Stimulated activated CD8-positive, alpha-beta memory T cell treated with anti-CD3 and anti-CD28 coated beads, Interleukin-12 subunit alpha, Interleukin-12 subunit beta, amount 100 ng/mL, for 24 hours (primary cell): ENCODE measurements around the gene HAP1.
"Not testable (repeated sequence)": the region's sequence is repeated elsewhere in the genome, so short reads cannot be mapped to it uniquely, and the experiment has no call there.

Experiments used
- DNase-seq: peaks from one replicate; pipeline ENCODE4 v3.0.0-alpha.2; 2020; ENCODE audit errors: extremely low read depth

The HAP1 gene, protein sequence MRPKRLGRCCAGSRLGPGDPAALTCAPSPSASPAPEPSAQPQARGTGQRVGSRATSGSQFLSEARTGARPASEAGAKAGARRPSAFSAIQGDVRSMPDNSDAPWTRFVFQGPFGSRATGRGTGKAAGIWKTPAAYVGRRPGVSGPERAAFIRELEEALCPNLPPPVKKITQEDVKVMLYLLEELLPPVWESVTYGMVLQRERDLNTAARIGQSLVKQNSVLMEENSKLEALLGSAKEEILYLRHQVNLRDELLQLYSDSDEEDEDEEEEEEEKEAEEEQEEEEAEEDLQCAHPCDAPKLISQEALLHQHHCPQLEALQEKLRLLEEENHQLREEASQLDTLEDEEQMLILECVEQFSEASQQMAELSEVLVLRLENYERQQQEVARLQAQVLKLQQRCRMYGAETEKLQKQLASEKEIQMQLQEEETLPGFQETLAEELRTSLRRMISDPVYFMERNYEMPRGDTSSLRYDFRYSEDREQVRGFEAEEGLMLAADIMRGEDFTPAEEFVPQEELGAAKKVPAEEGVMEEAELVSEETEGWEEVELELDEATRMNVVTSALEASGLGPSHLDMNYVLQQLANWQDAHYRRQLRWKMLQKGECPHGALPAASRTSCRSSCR

DNA sequence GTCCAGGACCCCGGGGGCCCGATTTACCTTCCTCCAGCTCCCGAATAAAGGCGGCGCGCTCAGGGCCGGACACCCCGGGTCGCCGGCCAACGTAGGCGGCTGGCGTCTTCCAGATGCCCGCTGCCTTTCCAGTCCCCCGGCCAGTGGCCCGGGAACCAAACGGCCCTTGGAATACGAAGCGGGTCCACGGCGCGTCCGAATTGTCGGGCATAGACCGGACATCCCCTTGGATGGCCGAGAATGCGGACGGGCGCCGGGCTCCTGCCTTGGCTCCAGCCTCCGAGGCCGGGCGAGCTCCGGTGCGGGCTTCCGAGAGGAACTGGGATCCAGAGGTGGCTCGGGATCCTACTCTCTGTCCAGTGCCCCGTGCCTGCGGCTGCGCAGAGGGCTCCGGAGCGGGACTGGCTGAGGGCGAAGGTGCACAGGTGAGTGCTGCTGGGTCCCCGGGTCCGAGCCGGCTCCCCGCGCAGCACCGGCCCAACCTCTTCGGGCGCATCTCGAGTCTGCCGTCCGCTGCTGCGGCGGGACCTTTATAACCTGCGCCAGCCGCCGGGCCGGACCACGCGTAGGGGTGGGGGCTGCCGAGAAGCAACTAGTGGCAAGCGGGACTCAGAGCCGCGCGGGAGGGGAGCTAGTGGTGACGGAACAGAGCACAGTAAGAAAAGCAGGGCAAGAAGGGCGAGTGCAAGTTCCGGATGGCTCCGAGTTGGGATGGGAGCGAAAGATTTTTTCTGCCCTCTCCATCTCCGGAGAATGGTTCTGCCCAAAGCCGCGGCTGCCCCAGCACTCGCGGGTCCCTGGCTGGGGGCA is at the start of gene HAP1:
HAP1 (minus strand) TSS at position 505 of the 810 bp plus-strand sequence; CDS start at position 496, 9 bp downstream.
- DNase-seq = no peak

DNA sequence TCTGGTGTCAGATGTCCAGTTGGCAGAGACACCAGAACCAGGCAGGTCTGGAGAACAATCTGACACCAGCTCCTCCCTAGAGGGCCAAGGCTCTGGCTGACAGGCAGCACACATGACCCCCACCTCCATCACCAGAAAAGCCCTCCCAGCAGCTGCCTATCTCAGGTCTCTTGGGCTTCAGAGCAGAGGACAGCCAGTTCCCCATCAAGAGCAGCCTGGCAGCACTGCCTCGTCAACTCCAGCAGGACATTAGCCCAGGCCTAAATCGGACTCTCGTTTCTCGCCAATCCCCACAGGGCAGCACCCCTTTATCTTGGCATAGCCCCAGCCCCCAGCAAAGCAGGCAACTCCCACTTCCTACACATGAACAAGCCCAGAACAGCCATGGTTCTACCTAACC is 47.7 kb upstream of the HAP1 start:
- no peak for DNase-seq

DNA sequence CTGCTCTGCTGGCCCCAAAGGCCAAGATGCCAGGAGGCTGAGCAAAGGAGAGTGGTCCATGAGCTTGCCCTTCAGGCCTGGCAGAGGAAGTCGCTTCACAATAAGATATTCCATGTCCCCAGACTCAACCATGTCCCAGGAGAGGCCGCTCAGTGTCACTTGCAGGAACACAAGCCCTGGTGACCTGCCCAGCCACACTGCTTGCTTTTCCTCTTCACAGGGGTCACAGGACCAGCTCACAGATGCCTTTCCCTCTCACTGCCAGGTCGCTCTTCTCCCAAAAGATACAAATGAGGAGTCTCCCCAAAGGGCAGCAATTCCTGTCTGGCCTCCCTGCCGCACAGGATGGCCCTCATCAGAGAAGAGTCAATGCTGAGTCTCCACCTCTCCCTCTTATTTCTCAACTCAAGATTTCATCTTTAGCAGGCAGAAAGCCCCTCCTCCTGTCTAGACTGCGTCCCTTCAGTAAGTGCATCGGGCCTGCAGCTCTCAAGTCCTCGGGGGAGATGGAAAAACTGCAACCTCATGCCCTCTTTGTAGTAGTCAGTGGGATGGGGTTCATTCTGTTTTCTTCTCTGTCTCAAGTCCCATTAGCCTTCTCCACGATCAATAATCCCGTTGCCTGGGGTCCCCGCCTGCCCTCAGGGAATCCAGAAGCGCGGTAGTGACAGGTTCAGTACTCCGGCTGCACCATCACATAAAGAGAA is 47.1 kb upstream of the HAP1 start:
- no peak for DNase-seq

DNA sequence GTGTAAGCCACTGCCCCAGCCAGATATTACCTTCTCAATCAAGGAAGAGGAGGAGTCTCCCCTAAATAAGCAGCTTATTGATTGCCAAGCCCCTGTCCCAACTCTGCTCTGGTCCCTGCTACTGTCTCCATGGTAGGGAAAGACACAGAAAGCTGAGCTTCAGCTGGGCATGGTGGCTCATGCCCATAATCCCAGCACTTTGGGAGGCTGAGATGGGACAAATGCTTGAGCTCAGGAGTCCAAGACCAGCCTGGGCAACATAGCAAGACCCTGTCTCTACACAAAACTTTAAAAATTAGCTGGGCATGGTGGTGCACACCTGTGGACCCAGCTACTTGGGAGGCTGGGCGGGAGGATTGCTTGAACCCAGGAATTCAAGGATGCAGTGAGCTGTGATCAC is 45.5 kb upstream of the HAP1 start:
- no peak for DNase-seq

DNA sequence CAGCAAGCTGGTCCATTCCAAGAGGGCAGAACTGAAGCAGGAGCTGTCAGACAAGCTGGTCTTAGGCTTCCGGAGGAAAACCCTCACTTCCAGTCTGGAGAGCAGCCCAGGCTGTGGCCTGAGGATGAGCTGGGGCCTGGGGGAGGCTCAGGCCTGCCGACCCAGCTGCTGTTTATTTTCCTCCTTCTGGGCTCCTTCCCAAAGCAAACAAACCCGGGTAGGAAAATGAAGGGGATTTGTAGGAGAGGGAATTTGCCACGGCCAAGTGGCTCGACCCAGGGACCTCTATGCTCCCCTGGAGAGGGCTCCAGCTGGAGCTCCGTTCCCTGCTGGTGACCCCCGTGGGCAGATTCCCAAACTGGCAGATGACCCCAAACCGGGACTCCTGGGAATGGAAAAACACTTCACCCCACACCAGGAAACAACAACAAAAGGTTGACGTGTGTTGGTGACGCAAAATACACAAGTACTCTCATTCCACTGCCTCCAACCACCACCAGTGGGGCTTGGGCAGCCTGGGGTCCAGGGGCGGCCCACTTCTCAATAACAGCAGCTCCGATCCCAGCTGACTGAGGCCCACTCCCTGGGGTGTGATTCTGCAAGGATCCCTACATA is 43.2 kb upstream of the HAP1 start:
- DNase-seq = no peak

DNA sequence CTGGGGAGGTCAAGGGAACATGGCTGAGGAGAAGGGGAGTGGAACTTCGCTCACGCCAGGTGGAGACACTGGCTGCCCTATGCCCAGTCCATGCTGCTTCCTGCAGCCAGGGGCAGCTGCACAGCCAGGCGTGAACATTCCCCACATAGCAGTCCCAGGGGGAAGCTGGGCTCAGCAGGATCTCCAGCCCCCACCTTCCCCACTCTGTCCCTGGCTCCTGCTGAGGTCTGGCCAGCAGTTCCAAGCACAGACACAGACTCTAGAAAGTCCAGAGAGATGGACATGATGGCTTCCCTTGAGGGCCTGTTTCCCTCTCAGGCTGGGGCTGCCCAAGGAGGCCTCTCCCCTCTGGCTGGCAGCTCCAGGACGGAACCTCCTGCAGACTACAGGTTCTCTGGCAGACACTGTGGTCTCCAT is 42.7 kb upstream of the HAP1 start:
- DNase-seq = no peak

DNA sequence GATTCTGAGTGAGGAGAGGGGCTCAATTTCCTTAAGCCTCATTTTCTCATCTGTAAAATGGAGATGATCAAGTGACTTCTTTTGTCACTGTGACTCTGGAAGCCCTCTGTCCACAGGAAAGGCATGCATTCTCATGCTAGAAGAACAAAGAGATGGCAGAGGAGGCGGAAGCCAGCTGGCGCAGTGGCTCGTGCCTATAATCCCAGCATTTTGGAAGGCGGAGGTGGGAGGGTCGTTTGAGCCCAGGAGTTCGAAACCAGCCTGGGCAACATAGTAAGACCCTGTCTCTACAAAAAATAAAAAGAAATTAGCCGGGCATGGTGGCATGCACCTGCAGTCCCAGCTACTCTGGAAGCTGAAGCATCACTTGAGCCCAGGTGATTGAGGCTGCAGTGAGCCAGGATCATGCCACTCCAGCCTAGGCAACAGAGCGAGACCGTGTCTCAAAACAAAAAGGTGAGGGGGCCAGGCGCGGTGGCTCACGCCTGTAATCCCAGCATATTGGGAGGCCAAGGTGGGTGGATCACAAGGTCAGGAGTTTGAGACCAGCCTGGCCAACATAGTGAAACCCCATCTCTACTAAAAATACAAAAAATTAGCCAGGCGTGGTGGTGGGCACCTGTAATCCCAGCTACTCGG is 41.9 kb upstream of the HAP1 start:
- not testable (repeated sequence) for DNase-seq

DNA sequence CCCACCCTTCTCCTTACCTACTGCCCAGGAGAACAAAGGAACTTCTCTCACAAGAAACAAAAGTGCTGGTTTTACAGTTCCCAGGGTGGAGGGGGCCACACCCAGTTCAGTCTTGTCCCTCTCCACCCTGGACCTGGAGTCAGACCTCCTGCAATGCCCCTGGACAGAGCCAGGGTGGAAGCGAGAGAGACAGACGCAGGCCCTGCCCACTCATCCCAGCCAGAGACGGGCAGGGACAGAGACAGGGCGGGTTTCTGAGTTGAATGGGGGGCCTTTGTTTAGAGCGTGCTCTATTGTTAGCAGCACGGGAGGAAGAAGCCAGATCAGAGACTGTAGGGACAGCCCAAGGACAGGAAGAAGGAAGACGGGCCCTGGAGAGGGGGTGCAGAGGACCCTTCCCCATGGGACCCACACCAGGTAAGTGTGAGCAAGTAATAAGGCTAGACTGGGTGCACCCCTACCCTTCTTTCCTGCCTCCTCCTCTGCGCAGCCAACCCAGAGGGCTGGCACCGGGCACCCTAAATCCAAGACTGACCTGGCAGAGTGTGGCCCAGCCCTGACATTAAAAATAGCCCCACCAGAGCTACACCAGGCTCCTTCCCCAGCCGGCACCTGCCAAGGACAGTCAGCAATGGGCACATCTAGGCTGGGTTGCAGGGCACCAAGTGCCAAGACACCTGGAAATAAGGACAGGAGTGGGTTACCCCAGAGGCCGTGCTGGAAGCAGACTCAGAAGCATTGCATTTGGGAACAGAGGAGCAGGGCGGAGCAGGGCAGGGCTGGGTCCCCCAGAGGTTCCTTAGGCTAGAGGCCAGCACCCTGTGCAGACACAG is 41.2 kb upstream of the HAP1 start:
- DNase-seq = no peak

DNA sequence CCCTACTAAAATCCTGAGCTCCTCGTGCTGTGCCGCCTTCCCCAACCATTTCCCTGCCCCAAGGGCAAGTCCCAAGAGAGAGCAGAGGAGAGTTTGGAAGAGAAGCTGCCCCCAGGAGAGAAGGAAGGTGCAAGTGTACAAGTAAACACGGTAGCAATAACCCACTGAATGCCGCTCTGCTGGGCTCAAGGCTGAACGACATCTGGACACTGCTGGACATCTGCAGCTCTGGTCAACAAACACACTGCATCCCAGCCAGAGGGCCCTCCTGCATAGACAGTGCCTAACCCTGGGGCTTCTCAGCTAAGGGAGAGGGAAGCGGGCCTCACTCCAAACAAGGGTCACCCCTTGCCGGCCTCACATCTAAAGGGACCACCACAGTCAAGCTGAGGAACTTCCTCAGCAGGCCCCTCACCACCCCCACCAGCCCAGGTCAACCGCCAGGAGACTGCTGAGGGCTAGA is 39.3 kb upstream of the HAP1 start:
- DNase-seq = no peak

DNA sequence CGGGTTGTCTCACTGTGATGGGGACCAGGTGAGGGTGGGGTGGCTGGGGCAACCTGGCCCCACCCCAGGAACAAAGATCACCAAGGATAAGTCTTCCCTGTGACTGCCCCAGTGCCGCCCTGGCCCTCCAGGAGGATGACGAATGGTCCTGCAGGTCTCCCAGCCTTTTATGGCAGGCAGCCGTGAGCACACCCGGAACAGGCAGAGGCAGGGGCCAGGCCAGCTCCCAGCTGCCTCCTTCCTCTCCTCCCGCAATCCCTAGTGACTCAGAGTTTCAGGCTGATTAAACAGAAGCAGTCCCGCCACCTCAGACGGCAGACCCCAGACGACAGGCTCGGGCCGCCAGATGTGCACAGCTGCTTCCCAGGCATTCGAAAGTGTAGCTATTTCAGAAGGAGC is 38.7 kb upstream of the HAP1 start:
- DNase-seq = no peak

DNA sequence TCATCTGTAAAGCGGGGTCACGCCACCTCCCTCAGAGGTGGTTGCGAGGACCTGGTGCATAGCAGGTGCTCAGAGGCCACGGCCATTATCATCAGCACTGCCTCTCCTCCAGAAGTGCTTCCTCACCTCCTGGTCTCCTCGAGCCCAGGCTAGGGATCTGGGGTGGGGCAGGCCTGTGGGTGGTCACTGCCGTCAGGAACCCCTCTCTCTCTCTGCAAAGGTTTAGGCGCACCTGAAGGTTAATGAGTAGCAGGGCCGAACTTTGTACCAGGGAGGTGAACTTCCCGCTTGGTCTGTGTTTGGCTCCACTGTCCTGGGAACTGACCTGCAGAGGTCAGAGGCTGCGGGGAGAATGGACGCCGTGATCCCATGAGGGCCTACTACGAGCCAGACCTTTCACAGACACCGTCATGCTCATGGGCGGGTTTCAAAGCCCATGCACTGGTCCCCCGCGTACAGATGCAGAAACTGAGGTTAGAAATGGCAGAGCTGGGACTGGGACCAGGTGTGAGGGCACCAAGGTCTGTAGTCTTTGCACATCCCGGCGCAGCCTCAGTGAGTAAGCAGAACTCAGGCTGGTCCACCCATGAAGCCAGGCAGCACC is 38.2 kb upstream of the HAP1 start:
- DNase-seq = no peak

DNA sequence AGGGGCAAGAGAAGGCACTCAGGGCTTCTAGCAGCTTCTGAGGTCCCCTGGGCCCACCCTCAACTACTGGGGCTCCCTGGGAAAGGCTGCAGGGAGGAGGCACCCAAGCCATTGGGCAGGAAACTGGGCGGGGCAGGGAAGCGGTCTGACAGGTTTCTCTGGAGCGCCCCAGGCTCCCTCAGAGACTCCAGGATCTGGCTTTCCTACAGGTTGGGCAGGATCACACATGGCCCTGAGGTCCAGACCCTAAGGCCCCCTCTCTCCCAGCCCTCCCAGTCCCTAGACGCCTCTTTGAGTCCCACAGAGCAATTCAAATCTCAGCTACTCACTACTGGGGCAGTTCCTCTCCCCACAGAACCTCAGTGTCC is 37.8 kb upstream of the HAP1 start:
- DNase-seq = no peak

DNA sequence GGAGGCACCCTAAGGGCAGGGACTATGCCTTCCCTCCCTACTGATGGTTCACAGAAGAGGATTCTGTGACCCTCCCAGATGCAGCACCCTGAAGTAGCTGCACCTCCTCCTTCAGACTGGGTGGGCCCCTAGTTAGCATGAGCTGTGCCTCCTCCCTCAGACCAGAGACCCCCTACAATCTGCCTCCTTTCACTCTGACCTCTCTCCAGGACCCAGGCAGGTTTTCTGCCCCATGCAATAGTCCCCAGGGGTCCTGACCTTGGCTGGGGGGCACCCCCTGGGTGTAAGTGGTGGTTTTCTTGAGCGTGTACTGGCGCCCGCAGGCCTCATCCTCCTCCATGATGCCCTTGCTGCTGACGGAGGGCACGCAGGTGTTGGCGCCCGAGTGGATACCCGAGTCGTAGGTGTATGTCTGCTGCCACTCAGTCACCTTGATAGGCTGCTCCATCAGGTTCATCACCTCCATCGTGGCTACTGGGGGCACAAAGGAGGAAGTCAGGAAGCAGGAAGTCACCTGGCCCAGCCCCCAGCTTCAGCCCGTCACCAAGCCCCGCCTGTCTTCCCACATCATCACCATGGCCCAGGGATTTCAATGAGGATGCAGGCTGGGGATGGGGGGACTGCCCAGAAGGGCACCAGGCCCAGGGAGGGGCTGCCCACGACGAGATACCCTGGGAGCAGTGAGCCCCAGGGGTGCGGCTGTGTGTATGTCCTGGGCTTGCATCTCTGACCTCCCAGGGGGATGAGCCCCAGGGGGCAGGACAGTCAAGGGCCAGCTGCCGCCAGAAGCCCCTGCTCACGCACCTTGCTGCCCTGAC is 37.2 kb upstream of the HAP1 start:
- DNase-seq = no peak

DNA sequence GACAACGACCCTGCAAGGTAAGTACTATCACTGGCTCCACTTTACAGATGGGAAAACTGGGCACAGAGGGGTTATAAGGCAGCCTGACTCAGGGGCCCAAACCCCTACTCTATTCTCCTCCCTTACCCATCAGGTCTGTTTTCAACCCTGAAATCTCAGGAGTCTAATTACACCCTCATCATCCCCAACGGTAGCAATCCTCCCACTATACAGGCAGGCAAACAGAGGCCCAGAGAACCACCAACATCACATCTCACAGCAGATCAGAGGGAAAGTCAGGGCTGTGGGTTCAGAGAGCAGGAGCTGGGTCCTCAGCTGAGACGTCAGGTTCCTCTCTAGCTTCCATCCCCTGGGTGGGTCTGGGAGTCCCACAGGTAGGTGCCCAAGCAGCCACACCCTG is 35.5 kb upstream of the HAP1 start:
- DNase-seq = no peak

DNA sequence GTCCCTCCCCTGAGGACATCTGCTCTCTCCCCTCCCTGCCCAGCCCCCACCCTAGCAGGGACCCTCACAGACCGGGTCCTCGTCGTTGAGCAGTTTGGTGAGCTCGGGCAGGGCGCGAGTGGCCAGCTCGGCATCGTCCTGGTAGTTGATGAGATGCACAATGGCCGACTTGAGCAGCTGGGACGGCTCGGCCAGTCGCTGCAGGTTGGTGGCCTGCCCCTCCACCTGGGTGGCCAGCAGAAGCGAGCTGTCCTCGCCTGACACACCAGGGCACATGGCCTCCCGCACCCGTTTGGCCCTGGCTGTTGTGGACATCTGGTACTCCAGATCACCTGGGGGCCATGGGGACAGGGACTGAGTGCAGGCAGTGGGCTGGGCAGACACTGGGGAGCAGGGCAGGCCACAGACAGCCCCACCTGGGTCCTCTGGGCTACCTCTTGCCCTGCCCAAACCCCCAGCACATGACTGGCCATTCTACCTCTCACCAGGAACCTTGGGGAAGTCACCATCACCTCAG is 35.0 kb upstream of the HAP1 start:
- no peak for DNase-seq

DNA sequence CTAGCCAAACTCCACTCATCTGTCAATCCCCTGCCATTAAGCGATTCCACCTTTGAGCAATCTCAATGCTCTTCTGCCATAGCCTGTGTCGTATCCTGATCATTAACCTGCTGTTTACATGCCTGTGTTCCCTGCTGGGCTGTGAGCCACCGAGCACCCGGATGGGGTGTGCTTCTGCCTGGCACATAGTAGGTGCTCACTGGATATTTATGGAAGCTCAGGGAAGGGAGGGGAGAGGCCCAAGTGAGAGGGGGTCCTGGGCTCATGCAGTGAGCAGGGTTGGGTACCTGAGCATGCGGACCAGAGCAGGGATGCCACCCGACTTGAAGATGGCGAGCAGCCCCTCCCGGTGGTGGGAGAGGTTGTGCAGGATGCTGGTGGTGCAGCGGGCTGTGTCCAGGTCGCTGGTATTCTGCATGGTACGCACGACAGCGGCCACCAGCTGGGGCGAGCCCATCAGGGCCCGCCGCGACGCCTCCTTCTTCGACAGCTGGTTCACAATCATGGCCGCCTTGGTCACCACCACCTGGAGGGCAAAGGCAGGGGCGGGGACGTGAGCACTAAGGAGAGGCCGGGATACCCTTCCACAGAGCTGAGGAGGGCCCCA is 34.3 kb upstream of the HAP1 start:
- DNase-seq = no peak

DNA sequence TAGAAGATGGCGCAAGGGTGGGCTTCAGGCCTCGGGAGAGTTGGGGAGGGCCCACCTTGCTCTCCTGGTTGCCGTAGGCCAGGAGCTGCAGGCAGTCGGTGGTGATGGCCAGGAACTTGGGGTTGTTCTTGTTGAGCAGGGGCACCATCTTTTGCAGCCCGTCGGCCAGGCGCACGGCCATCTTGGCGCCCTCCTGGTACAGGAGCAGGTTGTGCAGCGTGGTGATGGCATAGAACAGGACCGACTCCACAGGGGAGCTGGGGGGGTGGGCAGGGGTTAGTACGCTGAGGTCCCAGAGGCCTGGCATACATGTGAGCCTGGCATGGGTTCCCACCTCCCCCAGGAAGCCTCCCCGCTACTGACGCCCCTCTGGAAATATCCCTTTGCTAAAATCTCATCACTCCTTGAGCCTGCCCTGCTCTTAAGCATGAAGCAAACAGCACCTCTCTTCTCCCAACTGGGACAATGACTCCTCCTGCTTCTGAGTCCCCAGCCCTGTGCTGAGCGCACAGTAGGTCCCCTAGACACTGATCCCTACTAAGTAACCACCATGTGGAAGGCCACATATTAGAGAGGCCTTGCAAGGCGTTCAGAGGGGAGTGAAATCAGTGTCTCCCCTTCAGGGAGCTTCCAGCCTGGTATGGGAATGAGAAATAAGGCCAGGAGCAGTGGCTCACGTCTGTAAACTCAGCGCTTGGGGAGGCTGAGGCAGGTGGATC is 33.0 kb upstream of the HAP1 start:
- DNase-seq = no peak

DNA sequence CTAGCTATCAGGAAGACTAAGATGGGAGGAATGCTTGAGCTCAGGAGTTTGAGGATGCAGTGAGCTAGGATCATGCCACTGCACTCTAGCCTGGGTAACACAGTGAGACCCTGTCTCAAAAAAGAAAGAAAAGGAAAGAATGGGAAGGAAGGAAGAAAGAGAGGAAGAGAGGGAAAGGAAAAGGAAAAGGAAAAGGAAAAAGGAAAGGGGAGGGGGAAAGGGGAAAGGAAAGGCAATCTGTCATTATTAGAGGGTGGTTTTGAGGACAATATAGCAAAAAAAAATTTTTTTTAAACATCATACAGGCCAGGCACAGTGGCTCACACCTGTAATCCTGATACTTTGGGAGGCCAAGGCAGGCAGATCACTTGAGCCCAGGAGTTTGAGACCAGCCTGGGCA is 31.7 kb upstream of the HAP1 start:
- DNase-seq = no peak
